ENCODE results near the gene NDUFB10. TPM values are rescaled to one million over a fixed set of nuclear protein-coding genes. Genes with fewer than 3 reads are reported as not detected.

The NDUFB10 gene
- total RNA-seq, 2 donors from 2014 or later, result 219 to 272 TPM

DNA sequence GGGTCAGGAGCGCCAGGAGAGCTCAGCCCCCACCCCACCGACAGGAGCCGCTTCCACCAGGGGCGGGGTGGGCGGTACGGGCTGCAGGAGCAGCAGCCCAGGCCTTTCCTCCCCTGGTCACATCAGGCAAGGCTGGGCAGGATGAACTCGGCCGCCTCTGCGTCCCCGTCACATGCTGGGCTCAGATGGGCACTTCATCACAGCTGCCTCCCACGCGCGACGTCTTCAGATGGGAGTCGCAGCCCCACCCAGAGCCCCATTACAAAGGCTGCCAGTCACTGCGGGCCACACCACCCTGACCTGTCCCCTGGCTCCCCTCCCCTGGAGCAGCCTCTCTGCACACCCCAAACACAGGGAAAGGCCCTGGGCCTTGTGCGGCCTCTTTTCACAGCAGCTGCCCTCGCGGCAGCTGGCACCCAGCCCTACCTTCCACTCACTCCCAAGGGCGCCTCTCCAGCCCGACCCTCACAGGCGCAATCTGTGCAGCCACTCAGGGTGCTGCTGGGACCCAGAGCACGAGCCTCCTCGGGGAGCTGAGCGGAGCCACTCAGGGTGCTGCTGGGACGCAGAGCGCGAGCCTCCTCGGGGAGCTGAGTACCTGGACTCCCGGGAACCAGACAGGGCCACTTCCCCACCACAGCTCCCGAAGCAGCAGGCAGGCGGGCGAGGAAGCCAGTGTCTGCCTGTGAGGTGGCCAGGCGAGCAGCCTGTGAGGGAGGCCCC, 45.6 kb downstream of the NDUFB10 start:
- no peaks in the 10 kb centered on the region for H3K9me3 ChIP-seq
- H3K4me3 ChIP-seq, result no peak overlapping the region
- peaks cover 29% of the 10 kb centered on the region for H3K4me1 ChIP-seq
- TF ChIP-seq, protein P1, sequence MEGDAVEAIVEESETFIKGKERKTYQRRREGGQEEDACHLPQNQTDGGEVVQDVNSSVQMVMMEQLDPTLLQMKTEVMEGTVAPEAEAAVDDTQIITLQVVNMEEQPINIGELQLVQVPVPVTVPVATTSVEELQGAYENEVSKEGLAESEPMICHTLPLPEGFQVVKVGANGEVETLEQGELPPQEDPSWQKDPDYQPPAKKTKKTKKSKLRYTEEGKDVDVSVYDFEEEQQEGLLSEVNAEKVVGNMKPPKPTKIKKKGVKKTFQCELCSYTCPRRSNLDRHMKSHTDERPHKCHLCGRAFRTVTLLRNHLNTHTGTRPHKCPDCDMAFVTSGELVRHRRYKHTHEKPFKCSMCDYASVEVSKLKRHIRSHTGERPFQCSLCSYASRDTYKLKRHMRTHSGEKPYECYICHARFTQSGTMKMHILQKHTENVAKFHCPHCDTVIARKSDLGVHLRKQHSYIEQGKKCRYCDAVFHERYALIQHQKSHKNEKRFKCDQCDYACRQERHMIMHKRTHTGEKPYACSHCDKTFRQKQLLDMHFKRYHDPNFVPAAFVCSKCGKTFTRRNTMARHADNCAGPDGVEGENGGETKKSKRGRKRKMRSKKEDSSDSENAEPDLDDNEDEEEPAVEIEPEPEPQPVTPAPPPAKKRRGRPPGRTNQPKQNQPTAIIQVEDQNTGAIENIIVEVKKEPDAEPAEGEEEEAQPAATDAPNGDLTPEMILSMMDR (IDR thresholded peaks at IDR 0.05), result no peak
- no peaks in the 10 kb centered on the region for H3K27me3 ChIP-seq
- no peak for DNase-seq
- H3K36me3 ChIP-seq, result peaks cover 20% of the 10 kb centered on the region
- intact Hi-C loops (cut with DNase I), result no loop called here
- no peak overlapping the region for H3K9ac ChIP-seq (ENCODE audit: low read depth in 2 of 2, low read length in 2 of 2)
- no peak overlapping the region for H3K27ac ChIP-seq

DNA sequence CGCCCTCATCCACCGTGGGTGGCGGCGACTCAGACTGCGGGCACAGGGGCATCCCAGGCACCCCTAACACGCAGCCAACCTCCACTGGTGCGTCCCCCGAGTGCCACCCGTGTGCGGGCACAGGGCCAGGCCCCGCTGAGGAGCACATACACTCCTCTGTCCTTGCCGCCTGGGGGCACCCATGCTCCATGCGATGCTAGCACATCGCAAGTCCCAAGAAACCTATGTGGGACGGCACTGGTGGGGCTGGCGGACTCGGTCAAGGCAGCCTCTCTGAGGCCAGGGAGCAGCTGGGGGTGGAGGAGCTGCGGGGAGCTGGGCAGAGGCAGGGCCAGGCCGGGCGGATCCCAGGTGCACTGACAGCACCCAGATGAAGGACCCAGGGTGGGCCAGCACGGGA, 46.3 kb downstream of the NDUFB10 start:
- no peak overlapping the region for H3K9ac ChIP-seq (ENCODE audit: low read depth in 2 of 2, low read length in 2 of 2)
- peaks cover 30% of the 10 kb centered on the region for H3K4me1 ChIP-seq
- H3K27me3 ChIP-seq, result no peaks in the 10 kb centered on the region
- TF ChIP-seq, protein P1 (IDR thresholded peaks at IDR 0.05), result no peak
- H3K4me3 ChIP-seq, result no peak overlapping the region
- peaks cover 16% of the 10 kb centered on the region for H3K36me3 ChIP-seq
- H3K9me3 ChIP-seq, result no peaks in the 10 kb centered on the region
- H3K27ac ChIP-seq, result no peak overlapping the region
- DNase-seq, result no peak
- intact Hi-C loops (cut with DNase I), result no loop called here

DNA sequence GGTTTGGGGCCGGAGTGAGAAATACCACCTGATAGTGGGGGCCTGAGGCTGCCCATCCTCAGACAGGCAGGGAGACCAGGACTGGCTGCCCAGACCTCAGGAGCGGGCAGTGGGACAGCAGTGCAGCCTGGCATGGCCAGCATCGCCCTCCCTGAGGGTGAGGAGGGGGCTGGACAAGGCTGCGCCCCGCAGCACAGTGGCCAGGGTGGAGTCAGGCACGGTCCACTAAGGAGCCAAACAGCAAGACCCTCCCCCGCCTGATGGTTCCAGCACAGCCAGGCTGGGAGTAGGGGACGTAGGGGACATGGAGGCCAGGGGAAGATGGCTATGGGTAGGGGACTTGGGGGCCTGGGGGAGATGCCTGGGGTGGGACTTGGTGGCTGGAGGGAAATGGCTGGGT, 47.0 kb downstream of the NDUFB10 start:
- intact Hi-C loops (cut with DNase I), result no loop called here
- Histone ChIP-seq H3K4me1 (peaks cover 31% of the 10 kb centered on the region), H3K36me3 (peaks cover 15% of the 10 kb centered on the region), H3K9me3 (no peaks in the 10 kb centered on the region), H3K27ac (no peak overlapping the region), H3K4me3 (no peak overlapping the region), H3K27me3 (no peaks in the 10 kb centered on the region), H3K9ac (ENCODE audit: low read depth in 2 of 2, low read length in 2 of 2) (no peak overlapping the region)
- TF ChIP-seq, protein P1 (IDR thresholded peaks at IDR 0.05), result no peak
- no peak for DNase-seq

DNA sequence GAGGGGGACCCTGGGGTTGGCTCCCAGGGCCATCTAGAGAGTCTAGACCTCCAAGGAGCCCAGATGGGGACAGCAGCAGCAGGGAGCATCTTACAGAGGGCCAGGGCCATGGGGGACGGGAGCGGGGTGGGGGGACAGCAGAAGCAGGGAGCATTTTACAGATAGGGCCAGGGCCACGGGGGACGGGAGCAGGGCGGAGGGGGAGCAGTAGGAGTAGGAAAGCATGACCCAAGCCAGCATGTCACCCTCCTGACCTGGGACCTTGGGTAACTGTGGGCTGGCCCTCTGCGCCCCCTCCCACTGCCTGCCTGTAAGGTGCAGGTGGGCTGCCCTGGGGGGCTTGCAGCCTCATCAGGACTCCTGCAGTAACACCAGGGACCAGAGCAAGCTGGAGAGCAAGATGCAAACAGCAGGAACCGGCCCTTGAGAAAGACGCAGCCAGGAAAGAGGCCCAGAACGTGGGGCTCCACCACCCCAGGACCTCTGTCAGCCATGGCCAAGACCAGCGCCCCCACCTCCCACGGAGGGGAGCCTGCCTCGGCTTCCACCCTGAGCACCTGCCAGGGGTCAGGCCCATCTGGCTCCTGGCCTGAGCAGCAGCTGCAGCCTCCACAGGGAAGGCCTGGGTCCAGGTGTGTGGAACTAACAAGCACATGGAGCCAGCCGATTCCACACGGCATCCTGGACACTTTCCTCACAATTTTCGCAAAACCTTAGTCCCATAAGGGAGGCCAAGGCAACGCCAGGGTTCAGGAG, 47.9 kb downstream of the NDUFB10 start:
- TF ChIP-seq, protein P1 (IDR thresholded peaks at IDR 0.05), result no peak
- peak overlapping the region; percentile 72 for H3K27ac ChIP-seq
- H3K9ac ChIP-seq (ENCODE audit: low read depth in 2 of 2, low read length in 2 of 2), result peak overlapping the region in 1 of 2 donors; percentile 98
- H3K9me3 ChIP-seq, result no peaks in the 10 kb centered on the region
- H3K4me3 ChIP-seq, result no peak overlapping the region
- H3K4me1 ChIP-seq, result peaks cover 31% of the 10 kb centered on the region
- intact Hi-C loops (cut with DNase I), result no loop called here
- DNase-seq, result no peak
- no peaks in the 10 kb centered on the region for H3K27me3 ChIP-seq
- H3K36me3 ChIP-seq, result peaks cover 6% of the 10 kb centered on the region

DNA sequence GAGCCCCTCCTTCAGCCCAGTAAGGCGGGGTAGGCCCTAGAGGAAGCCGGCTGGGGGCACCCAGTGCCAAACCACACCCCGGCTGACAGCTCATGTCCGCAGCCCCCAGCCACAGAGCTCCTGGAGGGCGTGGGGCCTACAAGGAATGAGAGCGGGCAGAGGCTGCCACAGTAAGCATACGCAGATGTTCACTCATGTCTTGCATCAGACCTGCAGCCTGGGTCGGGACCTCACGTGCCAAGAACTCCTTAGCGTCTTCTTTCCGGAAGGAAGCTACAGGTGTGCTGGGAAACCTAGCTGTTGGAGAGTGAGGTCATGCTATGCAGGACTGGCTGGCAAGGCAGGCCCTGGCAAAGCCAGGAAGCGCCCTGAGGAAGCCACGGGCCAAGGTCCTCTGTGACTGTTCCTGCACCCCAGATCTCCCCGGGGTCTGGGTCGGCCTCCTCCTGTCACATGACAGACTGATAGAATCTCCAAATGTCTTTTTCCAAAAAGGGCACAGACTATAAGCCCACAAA, 48.7 kb downstream of the NDUFB10 start:
- peak overlapping the region; percentile 98 for H3K9ac ChIP-seq (ENCODE audit: low read depth in 2 of 2, low read length in 2 of 2)
- H3K9me3 ChIP-seq, result no peaks in the 10 kb centered on the region
- H3K4me1 ChIP-seq, result peaks cover 31% of the 10 kb centered on the region
- H3K27ac ChIP-seq, result peak overlapping the region; percentile 72
- peak; percentile 71 for DNase-seq
- intact Hi-C loops (cut with DNase I), result no loop called here
- H3K4me3 ChIP-seq, result peak overlapping the region; percentile 95
- TF ChIP-seq, protein P1 (IDR thresholded peaks at IDR 0.05), result no peak
- peaks cover 5% of the 10 kb centered on the region for H3K36me3 ChIP-seq
- H3K27me3 ChIP-seq, result no peaks in the 10 kb centered on the region

Measured in colonic mucosa (tissue), 4 donors.